Measurements from ENCODE around the gene TPP1.

TPP1 gene

DNA sequence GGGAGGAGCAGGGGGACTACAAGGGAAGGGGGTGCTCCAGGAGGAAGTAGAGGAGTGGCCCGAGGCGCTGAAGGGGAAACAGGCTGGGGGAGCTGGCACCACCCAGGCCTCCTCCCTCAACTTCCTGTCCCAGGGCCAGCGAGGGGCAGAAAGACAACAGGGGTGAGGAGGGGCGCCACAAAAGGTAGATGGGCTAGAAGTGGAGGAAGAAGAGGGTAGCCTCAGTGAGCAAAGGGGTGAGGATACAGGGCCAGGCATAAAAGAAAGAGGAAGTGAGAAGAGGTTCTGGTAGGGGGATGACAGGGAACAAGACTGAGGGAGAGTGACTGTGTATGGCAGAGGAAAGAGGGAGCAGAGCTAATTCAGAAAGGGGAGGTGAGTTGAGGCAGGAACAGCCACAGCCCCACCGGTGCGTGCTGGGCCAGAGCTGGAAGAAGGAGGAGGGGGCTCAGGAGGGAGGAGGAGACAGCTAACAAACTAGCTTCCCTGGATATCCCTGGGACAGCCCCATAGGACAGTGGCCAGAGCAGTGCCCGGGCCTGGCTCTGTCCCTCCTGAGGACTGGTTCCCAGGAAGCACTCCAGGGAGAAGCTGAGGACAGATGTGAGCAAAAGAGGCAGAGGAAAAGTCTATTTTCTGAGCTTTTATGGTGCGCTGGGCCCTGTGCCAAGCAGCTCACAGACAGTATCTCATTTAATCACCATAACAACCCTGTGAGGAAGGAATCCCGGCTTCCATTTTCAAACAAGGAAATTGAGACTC lies 27.9 kb upstream of the TPP1 start:
- DNase-seq (ENCODE audit: low read depth in 2 of 2) = no peak

DNA sequence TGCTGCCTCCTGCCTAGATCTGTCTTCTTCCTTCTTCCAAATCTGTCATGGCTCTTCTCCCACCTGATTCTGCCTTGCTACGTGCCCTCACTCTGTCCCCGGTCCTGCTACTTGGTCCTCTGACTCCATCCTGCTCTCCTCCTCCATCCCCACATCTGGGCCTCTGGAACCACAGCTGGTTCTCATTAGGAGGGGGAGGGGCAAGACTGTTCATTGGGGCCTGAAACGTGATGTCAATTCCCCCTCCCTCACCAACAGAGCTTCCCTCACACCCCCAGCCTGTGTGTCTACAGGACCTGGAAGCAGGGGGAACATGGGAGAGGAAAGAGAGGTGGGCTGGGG lies 27.3 kb upstream of the TPP1 start:
- DNase-seq (ENCODE audit: low read depth in 2 of 2) = no peak

GRCh38 chr11:6646071-6646470 lies 26.8 kb upstream of the TPP1 start:
- DNase-seq (ENCODE audit: low read depth in 2 of 2) = no peak

DNA sequence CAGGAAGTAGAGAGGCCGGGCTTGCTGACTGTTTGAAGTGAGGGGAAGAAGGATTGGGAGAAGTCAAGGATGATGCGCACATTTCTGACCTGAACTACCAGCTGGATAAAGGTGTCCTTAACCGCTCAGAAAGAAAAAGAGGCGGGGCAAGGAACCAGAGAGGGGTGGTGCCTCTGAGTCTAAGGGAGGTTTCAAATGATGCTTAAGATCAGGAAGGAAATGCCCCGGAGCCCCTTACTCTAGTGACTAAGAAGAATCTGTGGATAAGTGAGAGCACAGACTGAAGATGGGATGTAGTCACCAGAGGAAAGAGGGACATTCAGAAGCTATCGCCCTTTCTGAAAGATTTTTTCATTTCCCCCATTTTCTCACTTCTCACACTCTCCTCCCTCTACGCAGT lies 23.7 kb upstream of the TPP1 start:
- DNase-seq (ENCODE audit: low read depth in 2 of 2) = no peak

- no peak for DNase-seq (ENCODE audit: low read depth in 2 of 2)
Observed at GRCh38 chr11:6640985-6641701, 21.9 kb upstream of the TPP1 start.

- DNase-seq (ENCODE audit: low read depth in 2 of 2) = no peak
Observed at GRCh38 chr11:6640036-6640984, 21.1 kb upstream of the TPP1 start.

GRCh38 chr11:6638429-6638828 lies 19.2 kb upstream of the TPP1 start:
- no peak for DNase-seq (ENCODE audit: low read depth in 2 of 2)

GRCh38 chr11:6637871-6638270 lies 18.6 kb upstream of the TPP1 start:
- no peak for DNase-seq (ENCODE audit: low read depth in 2 of 2)

DNA sequence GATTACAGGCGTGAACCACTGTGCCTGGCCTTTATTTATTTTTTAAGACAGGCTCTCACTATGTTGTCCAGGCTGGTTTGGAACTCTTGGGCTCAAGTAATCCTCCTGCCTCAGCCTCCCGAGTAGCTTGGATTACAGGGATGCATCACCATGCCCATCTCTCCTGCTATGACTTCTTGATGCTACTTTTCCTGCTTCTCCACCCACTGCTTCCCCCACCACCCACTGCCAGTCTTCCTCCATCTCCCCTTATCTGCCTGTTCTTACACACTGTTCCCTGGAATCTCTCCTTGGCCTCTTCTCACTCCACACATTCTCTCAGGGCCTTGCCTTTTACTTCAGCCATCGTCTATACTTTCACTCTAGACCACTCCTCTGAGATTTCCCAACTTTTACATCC lies 17.3 kb upstream of the TPP1 start:
- DNase-seq (ENCODE audit: low read depth in 2 of 2) = no peak

GRCh38 chr11:6635082-6635932 lies 16.1 kb upstream of the TPP1 start:
- no peak for DNase-seq (ENCODE audit: low read depth in 2 of 2)

- no peak for DNase-seq (ENCODE audit: low read depth in 2 of 2)
Observed at GRCh38 chr11:6634534-6634933, 15.3 kb upstream of the TPP1 start.

GRCh38 chr11:6633422-6634408 lies 14.5 kb upstream of the TPP1 start:
- no peak for DNase-seq (ENCODE audit: low read depth in 2 of 2)

- no peak for DNase-seq (ENCODE audit: low read depth in 2 of 2)
Observed at GRCh38 chr11:6632116-6633073, 13.2 kb upstream of the TPP1 start.

DNA sequence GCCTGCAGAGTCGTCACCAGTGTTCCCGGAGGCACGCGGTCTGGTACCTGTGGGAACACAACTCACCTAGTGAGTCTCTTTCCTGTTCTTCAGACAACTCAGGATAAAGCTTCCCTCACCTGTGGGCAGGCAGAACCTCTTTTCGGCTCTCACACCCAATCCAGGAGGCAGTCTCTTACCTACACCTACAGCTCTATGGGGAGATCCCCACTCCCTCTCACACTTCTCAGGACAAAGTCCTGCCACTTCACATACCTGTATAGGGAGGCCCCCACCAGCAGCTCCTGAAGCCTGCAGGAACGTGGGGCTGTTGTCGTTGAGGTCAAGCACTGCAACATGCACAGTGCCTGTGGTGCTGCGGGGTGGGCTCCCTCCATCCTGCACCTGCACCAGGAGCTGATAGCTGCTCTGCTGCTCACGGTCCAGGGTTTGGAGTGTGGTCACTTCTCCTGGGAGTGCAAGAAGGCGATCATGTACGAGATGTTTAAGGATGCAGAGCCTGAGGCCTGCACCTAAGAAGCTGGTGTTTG lies 12.2 kb upstream of the TPP1 start:
- no peak for DNase-seq (ENCODE audit: low read depth in 2 of 2)

DNA sequence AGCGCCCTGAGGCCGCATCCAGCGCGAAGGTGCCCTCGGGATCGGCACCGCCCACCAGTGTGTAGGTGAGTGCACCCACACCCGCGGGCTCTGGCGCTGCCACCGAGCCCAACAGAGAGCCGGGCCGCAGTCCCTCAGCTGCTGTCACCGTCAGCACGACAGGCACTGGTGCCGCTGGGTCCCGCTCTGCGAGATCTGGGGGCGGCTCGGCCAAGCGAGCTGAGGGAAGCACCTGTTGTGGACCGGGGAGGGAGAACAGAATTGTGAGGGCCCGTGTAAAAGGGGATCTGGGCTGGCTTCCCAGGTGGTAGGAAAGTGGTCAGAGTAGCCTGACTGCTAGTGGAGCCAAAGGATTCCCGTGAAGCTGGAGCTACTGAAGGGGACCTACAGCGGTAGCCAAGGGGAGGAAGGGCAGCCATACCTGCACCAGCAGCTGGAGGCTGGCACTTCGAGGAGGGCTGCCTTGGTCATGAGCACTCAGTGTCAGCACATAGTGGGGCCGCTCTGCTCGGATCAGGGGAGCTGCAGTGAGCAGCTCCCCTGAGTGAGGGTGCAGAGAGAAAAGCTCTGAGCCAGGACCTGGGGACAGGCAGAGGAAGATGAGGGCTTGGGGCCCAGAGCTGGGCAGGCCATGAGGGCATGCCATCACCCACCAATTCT lies 11.5 kb upstream of the TPP1 start:
- no peak for DNase-seq (ENCODE audit: low read depth in 2 of 2)

DNA sequence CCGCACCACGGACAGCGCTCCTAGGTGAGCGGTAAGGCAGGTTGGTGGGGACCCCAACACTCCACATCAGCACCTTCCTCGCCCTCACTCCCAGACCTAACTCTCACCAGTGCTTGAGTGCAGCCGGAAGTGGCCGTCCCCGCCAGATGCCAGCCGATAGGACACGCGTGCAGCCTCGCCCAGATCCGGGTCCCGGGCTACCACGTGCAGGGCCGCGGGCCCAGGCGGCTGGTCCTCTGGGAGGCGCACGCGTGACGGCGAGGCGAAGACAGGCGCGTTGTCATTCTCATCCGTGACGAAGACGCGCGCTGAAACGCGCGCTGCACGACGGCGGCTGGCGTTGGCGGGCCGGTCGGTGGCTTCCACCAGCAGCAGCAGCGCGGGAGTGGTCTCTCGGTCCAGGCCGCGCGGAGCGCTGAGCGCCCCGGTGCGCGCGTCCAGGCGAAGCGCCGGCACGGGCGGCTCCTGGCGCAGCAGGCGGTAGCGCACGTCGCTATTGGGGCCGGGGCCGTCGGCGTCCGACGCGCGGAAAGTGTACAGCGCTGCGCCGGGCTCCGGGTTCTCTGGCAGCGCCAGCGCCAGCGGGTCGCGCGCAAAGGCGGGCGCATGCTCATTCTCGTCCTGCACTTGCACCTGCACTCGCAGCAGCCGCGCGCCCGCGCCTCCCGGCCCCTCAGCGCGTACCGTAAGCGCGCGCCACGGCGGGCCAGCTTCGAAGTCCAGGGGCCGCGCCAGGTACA lies 10.8 kb upstream of the TPP1 start:
- DNase-seq (ENCODE audit: low read depth in 2 of 2) = no peak

GRCh38 chr11:6629573-6629891 lies 10.3 kb upstream of the TPP1 start:
- DNase-seq (ENCODE audit: low read depth in 2 of 2) = no peak

GRCh38 chr11:6628526-6628925 lies 9.3 kb upstream of the TPP1 start:
- no peak for DNase-seq (ENCODE audit: low read depth in 2 of 2)
